ENCODE results near the gene KNTC1.

Gene KNTC1

DNA sequence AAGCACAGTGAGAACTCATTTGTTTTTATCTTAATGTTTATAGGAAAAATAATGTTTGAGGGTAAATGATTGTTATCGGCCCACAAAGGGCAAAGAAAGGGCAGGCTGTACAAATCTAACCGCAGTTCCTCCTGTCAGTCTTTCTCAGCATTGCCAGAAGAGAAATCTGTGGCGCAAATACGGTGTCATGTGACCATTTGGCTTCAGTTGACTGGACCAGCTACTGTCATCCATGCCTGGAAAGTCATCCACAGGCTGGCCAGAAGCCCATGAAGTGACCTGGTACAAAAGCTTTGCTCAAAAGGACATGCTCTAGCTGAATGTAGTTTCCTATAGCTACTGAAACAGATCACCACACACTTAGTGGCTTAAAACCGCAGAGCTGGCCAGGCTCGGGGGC lies 132.5 kb downstream of the KNTC1 start:
- peak; percentile 44 to 64 (median 58) for DNase-seq

DNA sequence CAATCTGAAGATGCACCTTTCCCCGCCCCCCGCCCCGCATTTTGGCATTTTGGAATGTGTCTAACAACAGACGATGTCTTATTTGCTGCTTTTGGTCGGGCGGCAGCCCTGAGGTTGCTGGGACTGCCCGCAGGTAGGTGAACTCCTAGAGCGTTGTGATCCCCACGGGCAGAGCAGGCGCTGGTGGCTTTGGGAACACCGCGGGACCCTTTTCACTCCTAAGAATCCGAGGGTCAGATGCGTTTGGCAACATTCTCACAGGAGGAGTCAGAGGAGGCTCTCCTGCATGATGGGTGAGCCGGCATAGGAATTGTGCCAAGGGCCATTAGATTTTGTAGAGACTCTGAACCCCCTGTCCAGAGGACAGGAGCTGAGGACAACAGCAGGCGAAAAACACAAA lies 134.2 kb downstream of the KNTC1 start:
- no peak for DNase-seq

DNA sequence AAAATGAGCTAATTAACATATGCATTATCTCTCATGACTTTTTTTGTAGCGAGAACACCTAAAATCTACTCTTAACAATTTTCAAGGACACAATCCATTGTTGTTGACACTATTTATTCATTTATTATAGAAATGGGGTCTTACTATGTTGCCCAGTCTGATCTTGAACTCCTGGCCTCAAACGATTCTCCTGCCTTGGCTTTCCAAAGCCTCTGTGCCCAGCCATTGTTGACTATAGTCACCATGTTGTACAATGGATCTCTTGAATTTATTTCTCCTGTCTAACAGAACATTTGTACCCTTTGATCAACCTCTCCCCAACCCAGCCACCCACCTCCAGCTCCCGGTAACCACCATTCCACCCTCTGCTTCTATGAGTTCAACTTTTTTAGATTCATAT lies 134.9 kb downstream of the KNTC1 start:
- DNase-seq = no peak

DNA sequence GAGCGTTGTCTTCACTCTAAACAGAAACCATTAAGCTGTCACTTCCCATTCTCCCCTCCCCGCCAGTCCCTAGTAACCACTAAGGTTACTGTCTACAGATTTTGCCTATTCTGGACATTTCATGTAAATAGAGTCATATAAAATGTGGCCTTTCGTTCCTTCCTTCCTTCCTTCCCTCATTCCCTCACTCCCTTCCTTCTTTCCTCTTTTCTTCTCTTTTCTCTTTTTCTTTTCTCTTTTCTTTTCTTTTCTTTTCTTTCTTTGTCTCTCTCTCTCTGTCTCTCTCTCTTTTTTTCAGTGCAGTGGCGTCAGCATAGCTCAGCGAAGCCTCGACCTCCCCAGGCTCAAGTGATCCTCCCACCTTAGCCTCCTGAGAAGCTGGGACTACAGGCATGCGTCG lies 138.3 kb downstream of the KNTC1 start:
- DNase-seq = peak in 1 of 4 experiments; percentile 28

DNA sequence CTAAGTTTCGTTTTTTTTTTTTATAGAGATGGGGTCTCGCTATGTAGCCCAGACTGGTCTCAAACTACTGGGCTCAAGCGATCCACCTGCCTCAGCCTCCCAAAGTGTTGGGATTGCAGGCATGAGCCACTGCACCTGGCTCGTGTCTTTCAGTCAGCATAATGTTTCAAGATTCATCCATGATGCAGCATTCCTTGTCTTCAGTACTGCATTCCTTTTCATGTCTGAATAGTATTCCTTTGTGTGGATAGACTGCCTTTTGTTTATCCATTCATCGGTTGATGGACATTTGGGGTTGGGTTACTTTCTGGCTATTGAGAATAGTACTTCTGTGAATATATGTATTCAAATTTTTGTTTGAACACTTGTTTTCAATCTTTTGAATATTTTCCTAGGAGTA lies 138.7 kb downstream of the KNTC1 start:
- DNase-seq = no peak

DNA sequence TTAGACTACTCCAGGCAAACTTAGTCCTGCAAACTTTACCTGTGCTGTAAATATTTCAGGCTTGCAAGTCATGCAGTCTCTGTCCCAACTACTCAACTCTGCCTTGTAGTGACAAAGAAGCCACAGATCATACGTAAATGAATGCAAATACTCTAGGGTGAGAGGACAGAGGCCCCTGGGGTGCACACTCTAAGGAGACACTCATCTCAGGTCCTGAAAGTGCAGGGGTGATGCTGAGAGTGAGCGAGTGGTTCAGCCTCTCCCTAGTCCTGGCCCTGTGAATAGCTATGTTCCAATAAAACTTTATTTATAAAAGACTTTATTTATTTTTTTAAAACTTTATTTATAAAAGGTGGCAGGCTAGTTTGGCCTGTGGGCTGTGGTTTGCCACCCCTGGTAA lies 141.2 kb downstream of the KNTC1 start:
- no peak for DNase-seq

DNA sequence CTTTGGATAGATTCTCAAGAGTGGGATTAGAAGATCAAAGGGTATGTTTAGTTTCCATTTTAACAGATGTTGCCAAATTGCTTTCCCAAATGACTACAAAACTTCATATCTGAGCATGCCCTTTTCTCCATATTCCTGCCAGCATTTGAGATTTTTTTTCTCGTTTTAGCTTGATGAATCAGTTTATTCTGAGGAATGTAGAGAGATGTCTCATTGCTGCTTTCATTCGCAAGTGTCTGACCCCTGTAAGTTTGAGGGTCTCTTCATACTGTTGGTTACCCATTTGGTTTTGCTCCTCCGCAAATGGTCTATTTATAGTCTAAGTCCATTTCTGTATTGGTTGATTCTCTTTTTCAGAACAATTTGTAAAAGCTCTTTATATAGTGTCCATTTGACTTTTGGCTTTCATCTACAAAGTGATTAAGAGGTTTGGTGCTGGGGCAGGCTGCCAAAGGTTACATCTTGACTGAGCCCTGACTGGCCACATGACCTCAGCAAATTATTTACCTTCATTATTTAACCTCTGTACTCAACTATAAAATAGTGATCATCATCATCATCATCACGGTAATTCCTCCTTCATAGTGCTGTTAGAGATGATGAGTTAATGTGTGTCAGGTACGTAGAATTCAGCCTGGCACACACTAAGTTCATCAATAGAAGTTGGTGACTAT lies 142.5 kb downstream of the KNTC1 start:
- DNase-seq = no peak

DNA sequence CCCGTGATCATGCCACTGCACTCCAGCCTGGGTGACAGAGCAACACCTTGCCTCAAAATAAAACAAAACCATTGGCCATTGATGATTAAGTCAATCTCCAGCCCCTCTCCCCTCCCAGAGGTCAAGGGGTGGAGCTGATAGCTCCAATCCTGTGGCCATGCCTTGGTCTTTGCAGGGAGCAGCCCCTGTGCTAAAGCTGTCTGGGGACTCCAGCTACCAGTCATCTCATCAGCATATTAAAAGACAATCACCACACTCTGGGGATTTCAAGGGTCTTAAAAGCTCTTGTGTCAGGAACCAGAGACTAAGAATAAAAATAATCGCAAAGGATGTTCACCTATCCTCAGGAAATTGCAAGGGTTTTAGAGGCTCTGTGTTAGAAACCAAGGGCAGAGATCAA lies 145.5 kb downstream of the KNTC1 start:
- DNase-seq = no peak

Measured in suppressor macrophage (primary cell).